GM15510 (cell line): Measurements from ENCODE around the gene GSG1L.

Source experiments
- POLR2A ChIP-seq: IDR thresholded peaks from 3 replicates; pipeline ENCODE4 v1.6.1; 2011; ENCODE audit warnings: borderline replicate concordance; ENCODE audit not compliant: insufficient read length; ENCODE audit errors: extremely low read depth

Gene GSG1L

GRCh38 chr16:27840311-27841060, 223.0 kb downstream of the GSG1L start:
- no peak for TF ChIP-seq POLR2A

- TF ChIP-seq POLR2A: no peak
Observed at GRCh38 chr16:27839419-27839818, 224.1 kb downstream of the GSG1L start.

GRCh38 chr16:27838536-27839175, 224.9 kb downstream of the GSG1L start:
- no peak for TF ChIP-seq POLR2A

GRCh38 chr16:27829975-27830374, 233.5 kb downstream of the GSG1L start:
- TF ChIP-seq POLR2A: no peak

- no peak for TF ChIP-seq POLR2A
Observed at GRCh38 chr16:27828671-27829070, 234.8 kb downstream of the GSG1L start.

GRCh38 chr16:27827765-27828164, 235.7 kb downstream of the GSG1L start:
- no peak for TF ChIP-seq POLR2A

- TF ChIP-seq POLR2A: no peak
Observed at GRCh38 chr16:27826893-27827289, 236.6 kb downstream of the GSG1L start.

- TF ChIP-seq POLR2A: no peak
Observed at GRCh38 chr16:27826081-27826892, 237.2 kb downstream of the GSG1L start.

- TF ChIP-seq POLR2A: no peak
Observed at GRCh38 chr16:27824786-27825185, 238.7 kb downstream of the GSG1L start.

GRCh38 chr16:27824006-27824405, 239.5 kb downstream of the GSG1L start:
- no peak for TF ChIP-seq POLR2A

GRCh38 chr16:27823421-27823820, 240.1 kb downstream of the GSG1L start:
- TF ChIP-seq POLR2A: no peak

GRCh38 chr16:27822996-27823395, 240.5 kb downstream of the GSG1L start:
- no peak for TF ChIP-seq POLR2A

GRCh38 chr16:27822529-27822928, 241.0 kb downstream of the GSG1L start:
- no peak for TF ChIP-seq POLR2A

GRCh38 chr16:27820646-27821345, 242.7 kb downstream of the GSG1L start:
- TF ChIP-seq POLR2A: no peak

GRCh38 chr16:27819881-27820610, 243.5 kb downstream of the GSG1L start:
- no peak for TF ChIP-seq POLR2A

GRCh38 chr16:27819356-27819755, 244.2 kb downstream of the GSG1L start:
- no peak for TF ChIP-seq POLR2A
